WERI-Rb-1 (cell line): ENCODE measurements around the gene ADGRF1.

ENCODE experiments used
- DNase-seq: peaks from one replicate; pipeline ENCODE4 v3.0.0-alpha.2; 2020
- H3K27ac ChIP-seq: fragments of 250-450 bp; sonication (Bioruptor Pico); 2 replicates; pipeline ENCODE4 v1.5.1; 2020; ENCODE audit warnings: mild to moderate bottlenecking, moderate library complexity
- H3K27me3 ChIP-seq: fragments of 250-450 bp; sonication (Bioruptor Pico); 2 replicates; pipeline ENCODE4 v1.5.1; 2021; ENCODE audit warnings: mild to moderate bottlenecking, low read depth, moderate library complexity; ENCODE audit not compliant: insufficient read depth, severe bottlenecking
- H3K36me3 ChIP-seq: fragments of 250-450 bp; sonication (Bioruptor Pico); 2 replicates; pipeline ENCODE4 v1.5.1; 2020; ENCODE audit warnings: mild to moderate bottlenecking, moderate library complexity
- H3K4me3 ChIP-seq: 2 replicates; pipeline ENCODE4 v1.5.1; 2011; ENCODE audit warnings: low read depth, mild to moderate bottlenecking, control low read depth, low read length
- H3K9me3 ChIP-seq: fragments of 250-450 bp; sonication (Bioruptor Pico); 2 replicates; pipeline ENCODE4 v1.5.1; 2021; ENCODE audit warnings: mild to moderate bottlenecking, moderate library complexity; ENCODE audit not compliant: severe bottlenecking
- TF ChIP-seq, protein P1 (sequence below): IDR thresholded peaks from 2 replicates; pipeline ENCODE4 v1.5.1; 2011; ENCODE audit warnings: low read depth, mild to moderate bottlenecking, control low read depth, inconsistent platforms, low read length

The ADGRF1 gene

DNA sequence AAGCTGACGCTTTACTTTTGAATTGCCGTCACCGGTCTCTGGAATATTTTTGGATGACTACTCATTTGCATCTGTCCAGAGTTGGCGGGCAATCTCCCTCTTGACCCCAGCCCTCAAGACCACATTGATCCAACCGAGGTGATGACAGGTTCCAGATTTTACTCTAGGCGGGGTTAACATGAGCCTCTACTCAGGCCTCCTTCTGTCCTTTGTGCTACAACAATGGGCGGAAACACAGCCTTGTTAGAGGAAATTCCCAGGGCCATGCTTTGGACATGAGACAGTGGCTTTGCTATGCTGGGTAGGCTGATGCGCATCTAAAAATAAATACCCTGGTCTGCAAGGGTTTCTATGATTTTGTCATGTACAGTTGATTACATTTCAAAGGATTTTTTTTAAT is 93.4 kb downstream of the ADGRF1 start:
- TF ChIP-seq, protein P1, sequence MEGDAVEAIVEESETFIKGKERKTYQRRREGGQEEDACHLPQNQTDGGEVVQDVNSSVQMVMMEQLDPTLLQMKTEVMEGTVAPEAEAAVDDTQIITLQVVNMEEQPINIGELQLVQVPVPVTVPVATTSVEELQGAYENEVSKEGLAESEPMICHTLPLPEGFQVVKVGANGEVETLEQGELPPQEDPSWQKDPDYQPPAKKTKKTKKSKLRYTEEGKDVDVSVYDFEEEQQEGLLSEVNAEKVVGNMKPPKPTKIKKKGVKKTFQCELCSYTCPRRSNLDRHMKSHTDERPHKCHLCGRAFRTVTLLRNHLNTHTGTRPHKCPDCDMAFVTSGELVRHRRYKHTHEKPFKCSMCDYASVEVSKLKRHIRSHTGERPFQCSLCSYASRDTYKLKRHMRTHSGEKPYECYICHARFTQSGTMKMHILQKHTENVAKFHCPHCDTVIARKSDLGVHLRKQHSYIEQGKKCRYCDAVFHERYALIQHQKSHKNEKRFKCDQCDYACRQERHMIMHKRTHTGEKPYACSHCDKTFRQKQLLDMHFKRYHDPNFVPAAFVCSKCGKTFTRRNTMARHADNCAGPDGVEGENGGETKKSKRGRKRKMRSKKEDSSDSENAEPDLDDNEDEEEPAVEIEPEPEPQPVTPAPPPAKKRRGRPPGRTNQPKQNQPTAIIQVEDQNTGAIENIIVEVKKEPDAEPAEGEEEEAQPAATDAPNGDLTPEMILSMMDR = no peak
- H3K36me3 ChIP-seq = no peaks in the 10 kb centered on the region
- H3K27ac ChIP-seq = no peak overlapping the region
- no peaks in the 10 kb centered on the region for H3K9me3 ChIP-seq
- no peak for DNase-seq
- no peak overlapping the region for H3K4me3 ChIP-seq
- H3K27me3 ChIP-seq = no peaks in the 10 kb centered on the region
